ENCODE results near the gene HCFC1R1. TPM values are rescaled to one million over a fixed set of nuclear protein-coding genes. Genes with fewer than 3 reads are reported as not detected.

The HCFC1R1 gene
- total and polyA plus RNA-seq, 2 donors (not counting 1 experiment from before 2014, with no cell fraction given) = 17.9 to 24.8 TPM

DNA sequence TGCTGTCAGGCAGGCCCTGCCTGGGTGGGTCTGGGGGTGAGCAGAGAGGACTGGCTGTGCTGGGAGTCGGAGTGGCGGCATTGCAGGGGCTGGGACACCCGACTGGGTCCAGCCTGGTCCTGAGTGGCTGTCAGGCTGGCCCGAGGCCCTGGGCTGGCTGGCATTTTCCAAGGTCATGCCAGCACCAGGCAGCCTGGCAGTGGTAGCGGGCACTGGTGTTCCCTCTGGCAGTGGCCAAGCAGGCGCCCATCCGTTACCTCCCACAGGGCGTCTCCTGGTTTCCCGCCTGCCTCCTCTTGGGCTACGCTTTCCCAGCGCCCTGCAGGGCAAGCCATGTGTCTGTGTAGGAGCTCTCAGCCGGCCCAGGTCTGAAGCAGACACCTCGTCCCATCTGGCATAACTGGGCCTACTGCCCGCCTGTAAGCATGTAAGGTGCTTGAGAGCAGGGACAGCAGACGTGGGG lies 37.8 kb downstream of the HCFC1R1 start:
- Histone ChIP-seq H3K4me2 (replicated peaks; ENCODE audit: low read depth, low read length, poor library complexity, severe bottlenecking) (no peak overlapping the region), H3K9me3 (ENCODE audit: control extremely low read depth in 1 of 3, control insufficient read depth in 2 of 3, insufficient read depth in 1 of 3, low read length in 2 of 3) (no peaks in the 10 kb centered on the region), H3K4me3 (ENCODE audit: control extremely low read depth in 1 of 5, extremely low read depth in 1 of 5, insufficient read depth in 1 of 5, low read depth in 2 of 5, low read length in 4 of 5) (no peak overlapping the region), H3K36me3 (replicated peaks in 1 of 2; ENCODE audit: control extremely low read depth in 1 of 2, control insufficient read depth in 1 of 2, extremely low read depth in 1 of 2, insufficient read depth in 2 of 2, low read length in 1 of 2) (no peaks in the 10 kb centered on the region), H3K27me3 (replicated peaks in 1 of 4; ENCODE audit: control extremely low read depth in 1 of 4, control insufficient read depth in 3 of 4, insufficient read depth in 4 of 4, low read length in 3 of 4) (peaks cover 0 to 4% (median 0%) of the 10 kb centered on the region in 4 experiments), H3K79me2 (ENCODE audit: control insufficient read depth, insufficient read depth, low read length) (no peaks in the 10 kb centered on the region), H3K9ac (ENCODE audit: low read length) (no peak overlapping the region), H3K4me1 (ENCODE audit: control insufficient read depth in 2 of 2, insufficient read depth in 2 of 2, low read length in 2 of 2) (peaks cover 11 to 28% of the 10 kb centered on the region in 2 donors), H4K20me1 (ENCODE audit: control insufficient read depth, insufficient read depth, low read length, poor library complexity, severe bottlenecking) (no peaks in the 10 kb centered on the region), H3K27ac (ENCODE audit: low read length in 2 of 2) (no peak overlapping the region), H2AFZ (ENCODE audit: insufficient read depth, low read depth, low read length, poor library complexity, severe bottlenecking) (no peak overlapping the region)
- no peak overlapping the region for H3K4me3 Mint-ChIP-seq
- no peaks in the 10 kb centered on the region for H3K9me3 Mint-ChIP-seq (ENCODE audit: insufficient read depth)
- H3K4me1 Mint-ChIP-seq = peaks cover 14% of the 10 kb centered on the region
- H3K27ac Mint-ChIP-seq = no peak overlapping the region
- WGBS (ENCODE audit: insufficient coverage) = 93% methylated on average over 15 of the region's 15 CpGs
- ATAC-seq (ENCODE audit: low read depth) = no peak
- TF ChIP-seq EZH2 (IDR thresholded peaks at IDR 0.05; ENCODE audit: borderline replicate concordance, insufficient read depth, low read depth, low read length, poor library complexity, severe bottlenecking) = no peak
- no peaks in the 10 kb centered on the region for H3K27me3 Mint-ChIP-seq
- DNase-seq = no peak
- intact Hi-C loops (cut with micrococcal nuclease) = no loop called here
- ChIA-PET CTCF (interaction anchor here (1.6 kb wide), 1 partner anchor 16 kb away, joined by 4 read pairs; no protein-coding TSS in a partner anchor), POLR2A (no interaction called here)

DNA sequence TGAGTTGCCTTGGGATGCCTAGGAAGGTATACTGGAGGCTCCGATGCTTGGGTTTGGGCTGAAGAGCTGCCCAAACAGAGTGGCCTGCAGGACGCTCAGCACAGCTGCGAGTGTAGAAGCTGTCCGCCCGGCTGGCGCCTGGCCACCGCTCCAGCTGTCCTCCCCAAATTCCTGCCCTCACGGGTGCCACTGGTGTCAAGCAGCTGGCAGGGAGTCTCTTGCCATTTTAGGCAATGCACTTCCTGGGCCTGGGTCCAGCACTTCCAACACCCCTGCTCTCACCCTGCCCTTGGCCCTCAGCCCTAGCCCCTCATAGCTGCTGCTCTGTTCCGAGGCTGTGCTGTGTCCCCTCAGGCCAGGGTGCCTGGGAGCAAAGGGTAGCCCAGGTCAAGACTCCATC lies 38.3 kb downstream of the HCFC1R1 start:
- H3K9me3 Mint-ChIP-seq (ENCODE audit: insufficient read depth) = no peaks in the 10 kb centered on the region
- no peak overlapping the region for H3K27ac Mint-ChIP-seq
- Histone ChIP-seq H3K36me3 (replicated peaks in 1 of 2; ENCODE audit: control extremely low read depth in 1 of 2, control insufficient read depth in 1 of 2, extremely low read depth in 1 of 2, insufficient read depth in 2 of 2, low read length in 1 of 2) (no peaks in the 10 kb centered on the region), H3K4me3 (ENCODE audit: control extremely low read depth in 1 of 5, extremely low read depth in 1 of 5, insufficient read depth in 1 of 5, low read depth in 2 of 5, low read length in 4 of 5) (no peak overlapping the region), H3K27ac (ENCODE audit: low read length in 2 of 2) (no peak overlapping the region), H3K4me2 (replicated peaks; ENCODE audit: low read depth, low read length, poor library complexity, severe bottlenecking) (no peak overlapping the region), H3K79me2 (ENCODE audit: control insufficient read depth, insufficient read depth, low read length) (no peaks in the 10 kb centered on the region), H4K20me1 (ENCODE audit: control insufficient read depth, insufficient read depth, low read length, poor library complexity, severe bottlenecking) (no peaks in the 10 kb centered on the region), H3K9me3 (ENCODE audit: control extremely low read depth in 1 of 3, control insufficient read depth in 2 of 3, insufficient read depth in 1 of 3, low read length in 2 of 3) (no peaks in the 10 kb centered on the region), H3K27me3 (replicated peaks in 1 of 4; ENCODE audit: control extremely low read depth in 1 of 4, control insufficient read depth in 3 of 4, insufficient read depth in 4 of 4, low read length in 3 of 4) (peaks cover 0 to 4% (median 0%) of the 10 kb centered on the region in 4 experiments), H2AFZ (ENCODE audit: insufficient read depth, low read depth, low read length, poor library complexity, severe bottlenecking) (no peak overlapping the region), H3K9ac (ENCODE audit: low read length) (no peak overlapping the region), H3K4me1 (ENCODE audit: control insufficient read depth in 2 of 2, insufficient read depth in 2 of 2, low read length in 2 of 2) (peaks cover 13 to 31% of the 10 kb centered on the region in 2 donors)
- 92% methylated on average over 9 of the region's 9 CpGs for WGBS (ENCODE audit: insufficient coverage)
- TF ChIP-seq, protein P1, sequence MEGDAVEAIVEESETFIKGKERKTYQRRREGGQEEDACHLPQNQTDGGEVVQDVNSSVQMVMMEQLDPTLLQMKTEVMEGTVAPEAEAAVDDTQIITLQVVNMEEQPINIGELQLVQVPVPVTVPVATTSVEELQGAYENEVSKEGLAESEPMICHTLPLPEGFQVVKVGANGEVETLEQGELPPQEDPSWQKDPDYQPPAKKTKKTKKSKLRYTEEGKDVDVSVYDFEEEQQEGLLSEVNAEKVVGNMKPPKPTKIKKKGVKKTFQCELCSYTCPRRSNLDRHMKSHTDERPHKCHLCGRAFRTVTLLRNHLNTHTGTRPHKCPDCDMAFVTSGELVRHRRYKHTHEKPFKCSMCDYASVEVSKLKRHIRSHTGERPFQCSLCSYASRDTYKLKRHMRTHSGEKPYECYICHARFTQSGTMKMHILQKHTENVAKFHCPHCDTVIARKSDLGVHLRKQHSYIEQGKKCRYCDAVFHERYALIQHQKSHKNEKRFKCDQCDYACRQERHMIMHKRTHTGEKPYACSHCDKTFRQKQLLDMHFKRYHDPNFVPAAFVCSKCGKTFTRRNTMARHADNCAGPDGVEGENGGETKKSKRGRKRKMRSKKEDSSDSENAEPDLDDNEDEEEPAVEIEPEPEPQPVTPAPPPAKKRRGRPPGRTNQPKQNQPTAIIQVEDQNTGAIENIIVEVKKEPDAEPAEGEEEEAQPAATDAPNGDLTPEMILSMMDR (IDR thresholded peaks at IDR 0.05) = no peak
- no peak for TF ChIP-seq EZH2 (IDR thresholded peaks at IDR 0.05; ENCODE audit: borderline replicate concordance, insufficient read depth, low read depth, low read length, poor library complexity, severe bottlenecking)
- peaks cover 18% of the 10 kb centered on the region for H3K4me1 Mint-ChIP-seq
- intact Hi-C loops (cut with micrococcal nuclease) = no loop called here
- POLR2A ChIA-PET = no interaction called here
- ATAC-seq (ENCODE audit: low read depth) (no peak), DNase-seq (no peak)
- H3K27me3 Mint-ChIP-seq = no peaks in the 10 kb centered on the region
- CTCF ChIA-PET = interaction anchor here (1.6 kb wide), 1 partner anchor 17 kb away, joined by 4 read pairs; no protein-coding TSS in a partner anchor
- no peak overlapping the region for H3K4me3 Mint-ChIP-seq
